ENCODE data around the gene MTIF2.
"Not testable (repeated sequence)": the region's sequence is repeated elsewhere in the genome, so short reads cannot be mapped to it uniquely, and the experiment has no call there.

Gene MTIF2

DNA sequence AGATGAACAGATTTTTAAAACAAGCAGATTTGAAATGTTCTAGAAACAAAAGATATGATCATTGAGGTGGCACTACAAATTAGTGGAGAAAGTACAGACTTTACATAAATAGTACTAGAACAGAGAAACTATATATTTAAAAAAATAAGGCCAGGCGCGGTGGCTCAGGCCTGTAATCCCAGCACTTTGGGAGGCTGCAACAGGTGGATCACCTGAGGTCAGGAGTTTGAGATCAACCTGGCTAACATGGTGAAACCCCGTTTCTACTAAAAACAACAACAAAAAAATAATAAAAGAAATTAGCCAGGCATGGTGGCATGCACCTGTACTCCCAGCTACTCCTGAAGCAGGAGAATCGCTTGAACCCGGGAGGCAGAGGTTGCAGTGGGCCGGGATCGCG is 82.2 kb downstream of the MTIF2 start:
- DNase-seq = not testable (repeated sequence)

All from RPMI8226 (cell line).